Measurements from ENCODE around the gene STARD3.

The STARD3 gene

DNA sequence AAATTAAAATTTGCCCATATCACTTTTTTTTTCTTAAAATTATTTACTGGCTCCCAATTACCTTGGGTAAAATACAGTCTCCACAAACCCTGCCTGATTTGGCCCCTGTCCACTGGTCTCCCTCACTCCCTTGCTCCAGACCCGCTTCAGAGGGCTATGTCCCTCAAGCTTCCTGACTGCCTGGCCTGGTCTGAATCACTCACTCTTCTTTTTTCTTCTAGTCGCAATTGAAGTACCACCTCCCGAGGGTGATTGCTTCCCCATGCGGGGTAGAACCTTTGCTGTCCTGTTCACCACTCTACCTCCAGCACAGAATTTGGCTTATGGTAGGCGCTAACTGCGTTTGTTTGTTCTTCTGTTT lies 51.5 kb downstream of the STARD3 start:
- H4K20me1 ChIP-seq (ENCODE audit: insufficient read depth, low read length, poor library complexity, severe bottlenecking) = no peaks in the 10 kb centered on the region
- TF ChIP-seq EZH2phosphoT487 (IDR thresholded peaks at IDR 0.05; ENCODE audit: borderline replicate concordance) = no peak
- TF ChIP-seq, protein P1, sequence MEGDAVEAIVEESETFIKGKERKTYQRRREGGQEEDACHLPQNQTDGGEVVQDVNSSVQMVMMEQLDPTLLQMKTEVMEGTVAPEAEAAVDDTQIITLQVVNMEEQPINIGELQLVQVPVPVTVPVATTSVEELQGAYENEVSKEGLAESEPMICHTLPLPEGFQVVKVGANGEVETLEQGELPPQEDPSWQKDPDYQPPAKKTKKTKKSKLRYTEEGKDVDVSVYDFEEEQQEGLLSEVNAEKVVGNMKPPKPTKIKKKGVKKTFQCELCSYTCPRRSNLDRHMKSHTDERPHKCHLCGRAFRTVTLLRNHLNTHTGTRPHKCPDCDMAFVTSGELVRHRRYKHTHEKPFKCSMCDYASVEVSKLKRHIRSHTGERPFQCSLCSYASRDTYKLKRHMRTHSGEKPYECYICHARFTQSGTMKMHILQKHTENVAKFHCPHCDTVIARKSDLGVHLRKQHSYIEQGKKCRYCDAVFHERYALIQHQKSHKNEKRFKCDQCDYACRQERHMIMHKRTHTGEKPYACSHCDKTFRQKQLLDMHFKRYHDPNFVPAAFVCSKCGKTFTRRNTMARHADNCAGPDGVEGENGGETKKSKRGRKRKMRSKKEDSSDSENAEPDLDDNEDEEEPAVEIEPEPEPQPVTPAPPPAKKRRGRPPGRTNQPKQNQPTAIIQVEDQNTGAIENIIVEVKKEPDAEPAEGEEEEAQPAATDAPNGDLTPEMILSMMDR (conservative IDR thresholded peaks at IDR 0.05; ENCODE audit: low read length) = no peak
- no peaks in the 10 kb centered on the region for H3K9me3 ChIP-seq (ENCODE audit: insufficient read depth, low read depth, low read length)
- H3K36me3 ChIP-seq (ENCODE audit: insufficient read depth, low read length) = no peaks in the 10 kb centered on the region
- no peaks in the 10 kb centered on the region for H3K79me2 ChIP-seq (ENCODE audit: insufficient read depth, low read length)
- H3K4me3 ChIP-seq (ENCODE audit: low read length, poor library complexity, severe bottlenecking) = peak overlapping the region; percentile 97
- peak overlapping the region; percentile 95 for H2AFZ ChIP-seq (ENCODE audit: low read length)
- peak overlapping the region; percentile 88 for H3K9ac ChIP-seq (ENCODE audit: low read depth, low read length, poor library complexity, severe bottlenecking)
- no peaks in the 10 kb centered on the region for H3K9me2 ChIP-seq (replicated peaks; ENCODE audit: low read depth, low read length)
- peak overlapping the region; percentile 96 for H3K4me2 ChIP-seq (ENCODE audit: low read depth, low read length, poor library complexity, severe bottlenecking)
- H3K4me1 ChIP-seq (ENCODE audit: insufficient read depth, low read length, poor library complexity, severe bottlenecking) = peaks cover 22% of the 10 kb centered on the region
- H3K27me3 ChIP-seq (ENCODE audit: insufficient read depth, low read length, poor library complexity, severe bottlenecking) = peaks cover 12% of the 10 kb centered on the region
- H3F3A ChIP-seq (ENCODE audit: low read depth) = peaks cover 5% of the 10 kb centered on the region; the same call in 1 of the 2 replicates

DNA sequence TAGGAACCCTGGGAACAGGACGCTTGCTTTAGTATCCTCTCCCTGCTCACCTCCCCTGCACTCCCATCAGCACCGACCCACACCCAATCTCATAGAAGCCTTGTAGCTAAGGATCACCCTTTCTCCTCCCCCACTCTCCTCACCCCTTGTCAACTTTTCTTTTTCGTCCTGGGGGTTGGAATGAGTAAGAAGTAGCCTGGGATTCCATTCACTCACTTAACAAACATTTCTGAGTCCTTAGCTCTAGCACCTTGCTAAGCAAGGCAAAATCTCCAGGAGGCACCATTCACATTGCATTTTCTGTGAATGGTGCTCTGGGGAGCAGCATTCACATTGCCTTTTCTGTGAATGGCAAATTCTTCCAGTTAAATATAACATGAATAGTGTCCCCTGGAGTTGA lies 52.0 kb downstream of the STARD3 start:
- Histone ChIP-seq H3K27me3 (ENCODE audit: insufficient read depth, low read length, poor library complexity, severe bottlenecking) (peaks cover 12% of the 10 kb centered on the region), H3K4me1 (ENCODE audit: insufficient read depth, low read length, poor library complexity, severe bottlenecking) (peaks cover 22% of the 10 kb centered on the region), H4K20me1 (ENCODE audit: insufficient read depth, low read length, poor library complexity, severe bottlenecking) (no peaks in the 10 kb centered on the region), H3K79me2 (ENCODE audit: insufficient read depth, low read length) (no peaks in the 10 kb centered on the region), H3K9me3 (ENCODE audit: insufficient read depth, low read depth, low read length) (no peaks in the 10 kb centered on the region), H2AFZ (ENCODE audit: low read length) (no peak overlapping the region), H3K4me2 (ENCODE audit: low read depth, low read length, poor library complexity, severe bottlenecking) (peak overlapping the region; percentile 96), H3K36me3 (ENCODE audit: insufficient read depth, low read length) (no peaks in the 10 kb centered on the region), H3F3A (ENCODE audit: low read depth) (peaks cover 5% of the 10 kb centered on the region; the same call in 1 of the 2 replicates), H3K9me2 (replicated peaks; ENCODE audit: low read depth, low read length) (no peaks in the 10 kb centered on the region), H3K9ac (ENCODE audit: low read depth, low read length, poor library complexity, severe bottlenecking) (peak overlapping the region; percentile 88), H3K4me3 (ENCODE audit: low read length, poor library complexity, severe bottlenecking) (peak overlapping the region; percentile 97)
- TF ChIP-seq EZH2phosphoT487 (IDR thresholded peaks at IDR 0.05; ENCODE audit: borderline replicate concordance) = no peak
- TF ChIP-seq, protein P1 (conservative IDR thresholded peaks at IDR 0.05; ENCODE audit: low read length) = no peak

DNA sequence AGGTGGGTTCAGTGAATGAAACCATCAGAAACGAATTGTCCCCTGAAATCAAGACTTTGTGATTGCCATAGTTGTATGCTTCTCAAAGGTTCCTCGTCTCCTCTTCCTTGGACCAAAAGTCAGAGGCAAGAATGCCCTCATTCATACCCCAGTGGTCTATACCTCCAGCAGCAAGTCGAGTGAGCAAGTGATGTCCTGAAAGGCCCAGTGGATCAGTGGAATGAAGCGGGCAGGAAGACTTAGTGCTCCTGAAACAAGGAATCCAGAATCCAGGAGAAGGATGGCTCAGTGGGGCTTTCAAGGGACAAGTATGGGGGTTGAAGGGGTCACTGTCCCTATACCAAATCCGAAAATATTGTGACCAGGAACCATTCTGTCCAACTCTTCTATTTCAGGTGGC lies 57.6 kb downstream of the STARD3 start:
- no peak overlapping the region for H3K4me2 ChIP-seq (ENCODE audit: low read depth, low read length, poor library complexity, severe bottlenecking)
- peaks cover 12% of the 10 kb centered on the region for H3K27me3 ChIP-seq (ENCODE audit: insufficient read depth, low read length, poor library complexity, severe bottlenecking)
- TF ChIP-seq, protein P1 (conservative IDR thresholded peaks at IDR 0.05; ENCODE audit: low read length) = no peak
- no peak for TF ChIP-seq EZH2phosphoT487 (IDR thresholded peaks at IDR 0.05; ENCODE audit: borderline replicate concordance)
- no peaks in the 10 kb centered on the region for H3K9me2 ChIP-seq (replicated peaks; ENCODE audit: low read depth, low read length)
- H2AFZ ChIP-seq (ENCODE audit: low read length) = no peak overlapping the region
- H3K9ac ChIP-seq (ENCODE audit: low read depth, low read length, poor library complexity, severe bottlenecking) = no peak overlapping the region
- H3K4me3 ChIP-seq (ENCODE audit: low read length, poor library complexity, severe bottlenecking) = no peak overlapping the region
- H3K36me3 ChIP-seq (ENCODE audit: insufficient read depth, low read length) = no peaks in the 10 kb centered on the region
- H3F3A ChIP-seq (ENCODE audit: low read depth) = no peaks in the 10 kb centered on the region
- no peaks in the 10 kb centered on the region for H3K79me2 ChIP-seq (ENCODE audit: insufficient read depth, low read length)
- H3K4me1 ChIP-seq (ENCODE audit: insufficient read depth, low read length, poor library complexity, severe bottlenecking) = no peaks in the 10 kb centered on the region
- no peaks in the 10 kb centered on the region for H3K9me3 ChIP-seq (ENCODE audit: insufficient read depth, low read depth, low read length)
- no peaks in the 10 kb centered on the region for H4K20me1 ChIP-seq (ENCODE audit: insufficient read depth, low read length, poor library complexity, severe bottlenecking)
